Fibroblast of lung (primary cell): Measurements from ENCODE around the gene EMC8. TPM values are rescaled to one million over a fixed set of nuclear protein-coding genes. Genes with fewer than 3 reads are reported as not detected.

Source experiments
- DNase-seq, 2 donors: peaks; one replicate each; pipeline versions ENCODE4 v3.0.0 to v3.0.0-alpha.2; 2010; ENCODE audit warnings: low read depth in 2 of 2
- H2AFZ ChIP-seq: 2 replicates; pipeline ENCODE4 v1.5.1; 2012; ENCODE audit warnings: low read length, control low read depth, inconsistent platforms
- H3K27ac ChIP-seq: 2 replicates; pipeline ENCODE4 v1.5.1; 2011; ENCODE audit warnings: low read length, control low read depth; ENCODE audit not compliant: insufficient read depth
- H3K27me3 ChIP-seq: 2 replicates; pipeline ENCODE4 v1.5.1; 2011; ENCODE audit warnings: mild to moderate bottlenecking, low read length; ENCODE audit not compliant: control insufficient read depth, insufficient read depth
- H3K36me3 ChIP-seq: 2 replicates; pipeline ENCODE4 v1.5.1; 2011; ENCODE audit warnings: low read length; ENCODE audit not compliant: control insufficient read depth, insufficient read depth
- H3K4me1 ChIP-seq: 2 replicates; pipeline ENCODE4 v1.5.1; 2011; ENCODE audit warnings: low read length; ENCODE audit not compliant: control insufficient read depth, insufficient read depth; ENCODE audit errors: extremely low read depth
- H3K4me2 ChIP-seq: 2 replicates; pipeline ENCODE4 v1.5.1; 2011; ENCODE audit warnings: low read length, control low read depth; ENCODE audit not compliant: insufficient read depth; ENCODE audit errors: extremely low read depth
- H3K4me3 ChIP-seq, 4 experiments: fragments of 200-600 bp in 1 of 4; sonication (generic) in 1 of 4; replicated peaks in 1 of 4; 2 replicates each; pipeline ENCODE4 v1.5.1; 2011 to 2016; ENCODE audit warnings: low read length in 4 of 4, low read depth in 3 of 4, mild to moderate bottlenecking in 3 of 4, control low read depth in 2 of 4, inconsistent platforms in 1 of 4, mixed read lengths in 1 of 4; ENCODE audit not compliant: insufficient read depth in 1 of 4; ENCODE audit errors: control extremely low read depth in 1 of 4
- H3K79me2 ChIP-seq: 2 replicates; pipeline ENCODE4 v1.5.1; 2012; ENCODE audit warnings: mild to moderate bottlenecking, low read length, inconsistent platforms; ENCODE audit not compliant: control insufficient read depth, insufficient read depth
- H3K9ac ChIP-seq: 2 replicates; pipeline ENCODE4 v1.5.1; 2011; ENCODE audit warnings: mild to moderate bottlenecking, low read length, control low read depth; ENCODE audit not compliant: insufficient read depth
- H3K9me3 ChIP-seq: 2 replicates; pipeline ENCODE4 v1.5.1; 2012; ENCODE audit warnings: low read depth, low read length; ENCODE audit not compliant: control insufficient read depth, insufficient read depth
- H4K20me1 ChIP-seq: 2 replicates; pipeline ENCODE4 v1.5.1; 2011; ENCODE audit warnings: low read length; ENCODE audit not compliant: control insufficient read depth, insufficient read depth; ENCODE audit errors: extremely low read depth
- EZH2 ChIP-seq: IDR thresholded peaks from 2 replicates; pipeline ENCODE4 v1.5.1; 2012; ENCODE audit warnings: low read length, control low read depth, mild to moderate bottlenecking; ENCODE audit errors: missing control alignments
- polyA plus RNA-seq, 2 donors: library from polyadenylated mRNA; depleted of rRNA in 1 of 2; stranded (reverse) in 1 of 2; unstranded in 1 of 2; fragments of >200 nt; gene quantifications; 2 replicates each; pipeline ENCODE4 v1.2.1, GENCODE V29; 2011 to 2012; ENCODE audit warnings: missing spikeins in 1 of 2
- total RNA-seq: library from RNA; depleted of rRNA; stranded (reverse); fragments of >200 nt; gene quantifications from 2 replicates; pipeline ENCODE4 v1.2.1, GENCODE V29; 2014
- TF ChIP-seq, protein P1 (sequence below), 2 donors: IDR thresholded peaks in 1 of 2; conservative IDR thresholded peaks in 1 of 2; 1 replicate in 1 of 2; 2 replicates in 1 of 2; pipeline ENCODE4 v1.5.1; 2011 to 2012; ENCODE audit warnings: low read length in 2 of 2, control low read depth in 1 of 2, inconsistent platforms in 1 of 2, low read depth in 1 of 2, mild to moderate bottlenecking in 1 of 2

EMC8 gene
- total and polyA plus RNA-seq, 2 donors (not counting 1 experiment from before 2014, with no cell fraction given): 25.1 to 25.9 TPM

DNA sequence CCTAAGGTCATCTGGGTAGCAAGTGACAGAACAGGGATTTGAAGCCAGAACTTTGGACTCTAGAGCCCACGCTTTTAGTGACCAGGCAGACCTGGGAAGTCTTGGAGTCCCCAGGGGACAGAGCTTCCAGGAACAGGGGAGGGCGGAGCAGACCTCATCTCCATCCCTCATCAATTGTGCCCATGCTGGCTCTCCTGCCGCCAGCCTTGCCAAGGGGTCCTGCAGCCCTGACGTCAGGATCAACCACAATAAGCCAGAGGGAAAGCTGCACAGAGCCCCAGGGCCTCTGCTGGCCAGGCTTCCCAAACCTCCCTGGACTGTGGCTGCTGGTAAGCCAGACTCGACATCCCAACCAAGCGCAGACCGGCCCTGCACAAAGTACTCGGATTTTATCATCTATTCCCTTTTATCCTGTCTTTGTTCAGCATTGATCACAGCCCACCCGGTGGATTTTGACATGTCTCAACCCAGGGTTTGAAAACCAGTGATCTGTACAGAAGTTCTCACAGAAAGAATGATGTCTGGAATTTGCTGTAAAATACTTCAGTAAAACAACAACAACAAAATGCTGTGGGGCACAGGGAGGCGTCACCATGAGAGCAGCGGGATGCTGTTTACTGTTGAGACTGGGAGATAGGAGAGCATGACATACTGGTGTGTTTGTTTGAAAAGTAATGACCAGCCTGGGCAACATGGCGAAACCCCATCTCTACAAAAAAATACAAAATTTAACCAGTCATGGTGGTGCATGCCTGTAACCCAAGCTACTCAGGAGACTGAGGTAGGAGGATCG lies 60.2 kb downstream of the EMC8 start:
- Histone ChIP-seq H2AFZ (no peak overlapping the region), H3K4me1 (no peaks in the 10 kb centered on the region), H3K9me3 (no peaks in the 10 kb centered on the region), H4K20me1 (no peaks in the 10 kb centered on the region), H3K9ac (no peak overlapping the region), H3K4me3 (no peak overlapping the region), H3K79me2 (no peaks in the 10 kb centered on the region), H3K27ac (no peak overlapping the region), H3K4me2 (no peak overlapping the region), H3K27me3 (no peaks in the 10 kb centered on the region), H3K36me3 (no peaks in the 10 kb centered on the region)
- TF ChIP-seq, protein P1, sequence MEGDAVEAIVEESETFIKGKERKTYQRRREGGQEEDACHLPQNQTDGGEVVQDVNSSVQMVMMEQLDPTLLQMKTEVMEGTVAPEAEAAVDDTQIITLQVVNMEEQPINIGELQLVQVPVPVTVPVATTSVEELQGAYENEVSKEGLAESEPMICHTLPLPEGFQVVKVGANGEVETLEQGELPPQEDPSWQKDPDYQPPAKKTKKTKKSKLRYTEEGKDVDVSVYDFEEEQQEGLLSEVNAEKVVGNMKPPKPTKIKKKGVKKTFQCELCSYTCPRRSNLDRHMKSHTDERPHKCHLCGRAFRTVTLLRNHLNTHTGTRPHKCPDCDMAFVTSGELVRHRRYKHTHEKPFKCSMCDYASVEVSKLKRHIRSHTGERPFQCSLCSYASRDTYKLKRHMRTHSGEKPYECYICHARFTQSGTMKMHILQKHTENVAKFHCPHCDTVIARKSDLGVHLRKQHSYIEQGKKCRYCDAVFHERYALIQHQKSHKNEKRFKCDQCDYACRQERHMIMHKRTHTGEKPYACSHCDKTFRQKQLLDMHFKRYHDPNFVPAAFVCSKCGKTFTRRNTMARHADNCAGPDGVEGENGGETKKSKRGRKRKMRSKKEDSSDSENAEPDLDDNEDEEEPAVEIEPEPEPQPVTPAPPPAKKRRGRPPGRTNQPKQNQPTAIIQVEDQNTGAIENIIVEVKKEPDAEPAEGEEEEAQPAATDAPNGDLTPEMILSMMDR (conservative IDR thresholded peaks at IDR 0.05 in 1 of 2, IDR thresholded peaks at IDR 0.05 in 1 of 2; ENCODE audit: low read depth in 1 of 2, low read length in 2 of 2): no peak
- no peak for DNase-seq

DNA sequence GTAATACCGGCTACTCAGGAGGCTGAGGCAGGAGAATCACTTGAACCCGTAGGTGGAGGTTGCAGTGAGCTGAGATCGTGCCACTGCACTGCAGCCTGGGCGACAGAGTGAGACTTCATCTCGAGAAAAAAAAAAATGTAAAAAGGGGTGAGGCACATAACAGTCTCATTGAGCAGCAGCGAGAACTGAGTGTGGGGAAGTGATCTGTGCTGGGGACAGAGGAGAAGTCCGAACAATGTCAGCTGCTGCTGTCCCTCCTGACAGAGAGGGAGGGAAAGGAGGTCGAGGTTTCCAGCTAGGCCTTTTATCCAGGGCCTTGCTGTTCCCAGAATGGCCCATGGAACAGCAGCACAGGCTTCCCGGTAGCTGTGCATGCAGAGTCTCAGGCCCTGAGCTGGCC lies 62.4 kb downstream of the EMC8 start:
- H3K9me3 ChIP-seq: no peaks in the 10 kb centered on the region
- H3K4me2 ChIP-seq: no peak overlapping the region
- H3K79me2 ChIP-seq: no peaks in the 10 kb centered on the region
- H2AFZ ChIP-seq: no peak overlapping the region
- no peaks in the 10 kb centered on the region for H3K4me1 ChIP-seq
- no peak overlapping the region for H3K9ac ChIP-seq
- H4K20me1 ChIP-seq: no peaks in the 10 kb centered on the region
- DNase-seq: no peak
- no peak overlapping the region for H3K27ac ChIP-seq
- no peaks in the 10 kb centered on the region for H3K36me3 ChIP-seq
- no peaks in the 10 kb centered on the region for H3K27me3 ChIP-seq
- H3K4me3 ChIP-seq: no peak overlapping the region
- no peak for TF ChIP-seq EZH2
- TF ChIP-seq, protein P1 (conservative IDR thresholded peaks at IDR 0.05 in 1 of 2, IDR thresholded peaks at IDR 0.05 in 1 of 2; ENCODE audit: low read depth in 1 of 2, low read length in 2 of 2): no peak

DNA sequence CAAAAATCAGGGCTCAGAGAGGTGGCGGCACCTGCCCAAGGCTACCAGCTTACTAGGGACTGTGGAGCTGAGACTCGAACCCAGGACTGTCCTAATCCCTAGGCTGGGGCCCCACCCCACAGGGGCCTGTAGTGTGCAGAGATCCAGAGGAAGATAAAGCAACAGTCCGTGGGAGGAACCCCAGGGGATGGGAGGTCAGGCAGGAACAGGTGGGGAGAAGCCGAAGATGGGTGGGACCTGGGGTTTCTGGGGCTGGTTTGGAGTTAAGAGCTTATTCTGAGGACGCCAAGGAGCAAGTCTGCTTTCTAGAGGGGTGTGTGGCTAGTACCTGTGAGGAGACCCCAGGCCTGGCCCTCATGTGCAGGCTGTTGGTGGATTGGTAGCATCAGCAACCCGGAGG lies 63.4 kb downstream of the EMC8 start:
- no peaks in the 10 kb centered on the region for H4K20me1 ChIP-seq
- TF ChIP-seq, protein P1 (conservative IDR thresholded peaks at IDR 0.05 in 1 of 2, IDR thresholded peaks at IDR 0.05 in 1 of 2; ENCODE audit: low read depth in 1 of 2, low read length in 2 of 2): no peak
- no peak for TF ChIP-seq EZH2
- H3K4me1 ChIP-seq: no peaks in the 10 kb centered on the region
- no peaks in the 10 kb centered on the region for H3K9me3 ChIP-seq
- H2AFZ ChIP-seq: no peak overlapping the region
- H3K79me2 ChIP-seq: no peaks in the 10 kb centered on the region
- H3K4me2 ChIP-seq: no peak overlapping the region
- no peak overlapping the region for H3K27ac ChIP-seq
- H3K36me3 ChIP-seq: no peaks in the 10 kb centered on the region
- H3K4me3 ChIP-seq: no peak overlapping the region
- no peak overlapping the region for H3K9ac ChIP-seq
- no peaks in the 10 kb centered on the region for H3K27me3 ChIP-seq
- no peak for DNase-seq
